DOHH2 (cell line): Measurements from ENCODE around the gene MED29.

ENCODE experiments used
- CTCF ChIP-seq: fragments of 200-600 bp; sonication (generic); IDR thresholded peaks from one replicate; pipeline ENCODE4 v1.5.1; 2014; ENCODE audit warnings: antibody characterized with exemption, mild to moderate bottlenecking, low read depth, low read length; ENCODE audit not compliant: poor library complexity, severe bottlenecking
- EZH2phosphoT487 ChIP-seq: fragments of 200-600 bp; sonication (generic); IDR thresholded peaks from 2 replicates; pipeline ENCODE4 v1.6.1; 2017; ENCODE audit warnings: borderline replicate concordance, mild to moderate bottlenecking, antibody characterized with exemption, low read length, moderate library complexity, mixed read lengths

- TF ChIP-seq CTCF (no peak), EZH2phosphoT487 (no peak)
These were observed 26.4 kb downstream of the MED29 start for GRCh38 chr19:39417463-39418181.
